Measurements from ENCODE around the gene DOCK1.
"Not testable (repeated sequence)": the region's sequence is repeated elsewhere in the genome, so short reads cannot be mapped to it uniquely, and the experiment has no call there.

Gene DOCK1

DNA sequence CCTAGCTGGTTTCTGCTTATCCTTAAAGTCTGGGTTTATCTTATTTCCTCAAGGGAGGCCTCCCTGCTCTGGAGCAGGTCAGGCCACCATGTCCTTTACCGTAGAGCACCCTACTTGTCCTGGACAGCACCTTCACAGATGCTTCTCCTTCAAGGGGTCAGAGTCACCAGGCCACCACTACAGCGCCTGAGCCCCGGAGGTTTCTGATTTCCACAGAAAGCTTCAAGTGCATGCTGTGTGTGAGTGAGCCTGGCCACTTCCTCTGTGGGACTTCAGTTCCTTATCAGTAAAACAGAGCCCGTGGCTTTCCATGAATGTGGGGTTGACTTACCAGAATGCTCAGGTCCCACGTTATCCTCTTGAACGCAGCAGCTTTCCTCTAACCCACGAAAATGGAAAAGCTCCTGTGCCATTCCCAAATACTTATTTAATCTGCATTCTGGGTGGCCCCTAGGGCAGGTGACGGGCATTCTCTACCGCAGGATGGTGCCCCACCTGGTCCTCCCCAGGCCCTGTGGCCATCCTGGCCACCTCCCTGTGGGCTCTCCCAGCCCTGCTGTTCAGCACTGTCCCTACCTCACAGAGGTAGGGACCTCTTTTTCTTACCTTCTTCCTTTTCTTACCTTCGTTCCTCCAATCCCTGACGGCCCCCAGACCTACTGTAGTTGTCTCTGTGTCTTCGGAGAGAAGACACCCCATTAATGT is 1.4 kb upstream of the DOCK1 start:
- DNase-seq, result no peak

DNA sequence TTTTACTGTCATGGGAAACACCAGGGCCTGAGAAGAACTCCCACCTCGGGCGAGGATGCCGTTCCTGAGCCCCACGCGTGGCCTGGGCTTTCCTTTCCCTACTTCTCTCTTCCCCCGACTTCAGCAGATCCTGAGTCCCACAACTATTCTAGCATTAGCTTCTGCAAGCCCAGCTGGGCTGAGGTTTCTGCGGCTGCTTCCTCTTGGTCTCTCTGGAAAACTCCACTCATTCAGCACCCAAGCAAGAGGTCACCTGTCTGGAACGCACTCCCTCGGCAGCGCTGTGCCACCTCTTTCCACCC is 761 bp upstream of the DOCK1 start:
- no peak for DNase-seq

DNA sequence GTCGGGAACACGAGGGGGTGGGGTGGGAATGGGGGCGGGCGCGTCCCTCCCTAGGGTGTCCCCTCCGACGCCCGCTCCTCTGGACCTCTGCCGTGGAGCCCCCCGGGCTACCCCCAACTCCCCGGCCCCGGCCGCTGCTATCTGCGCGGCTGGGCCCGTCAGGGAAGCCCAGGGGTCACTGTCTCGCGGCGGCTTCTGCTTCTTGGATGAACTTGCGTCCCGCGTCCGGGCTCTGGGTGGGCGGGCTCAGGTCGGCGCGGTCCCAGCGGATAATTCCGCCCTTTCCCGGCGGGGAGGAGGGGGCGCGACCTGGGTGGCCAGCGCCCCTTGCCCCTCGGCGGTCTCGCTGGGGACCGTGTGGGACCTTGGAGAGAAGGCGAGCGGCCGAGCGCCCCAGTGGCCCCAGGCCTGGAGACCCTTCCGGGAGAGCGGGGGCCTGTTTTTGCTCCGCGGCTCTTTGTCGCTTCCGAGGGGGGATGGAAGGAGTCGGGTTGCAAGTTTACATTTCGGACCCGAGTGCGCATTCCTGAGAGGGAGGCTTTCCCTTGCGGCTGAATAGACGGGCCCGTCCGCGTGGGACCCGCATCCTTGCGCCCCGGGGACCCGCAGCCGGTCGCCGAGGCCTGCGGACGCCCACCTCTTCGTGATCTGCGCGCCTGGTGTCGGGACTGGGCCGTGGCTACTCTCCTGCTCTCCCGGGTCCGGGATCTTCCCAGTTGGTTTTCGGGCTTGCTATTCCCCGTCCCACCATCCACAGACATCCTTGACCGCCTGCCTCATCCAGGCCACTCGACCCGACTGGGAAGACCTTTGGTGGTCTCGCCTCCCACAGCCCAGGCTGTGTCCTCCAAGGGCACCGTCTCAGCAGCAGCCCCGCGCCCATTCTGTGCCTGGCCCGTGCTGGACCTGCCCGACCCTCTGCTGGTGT is 812 bp downstream of the DOCK1 start:
- DNase-seq, result no peak

- no peak for DNase-seq
Measured at GRCh38 chr10:126906704-126907422, 1.6 kb downstream of the DOCK1 start.

- DNase-seq, result no peak
Measured at GRCh38 chr10:126907423-126907970, 2.3 kb downstream of the DOCK1 start.

DNA sequence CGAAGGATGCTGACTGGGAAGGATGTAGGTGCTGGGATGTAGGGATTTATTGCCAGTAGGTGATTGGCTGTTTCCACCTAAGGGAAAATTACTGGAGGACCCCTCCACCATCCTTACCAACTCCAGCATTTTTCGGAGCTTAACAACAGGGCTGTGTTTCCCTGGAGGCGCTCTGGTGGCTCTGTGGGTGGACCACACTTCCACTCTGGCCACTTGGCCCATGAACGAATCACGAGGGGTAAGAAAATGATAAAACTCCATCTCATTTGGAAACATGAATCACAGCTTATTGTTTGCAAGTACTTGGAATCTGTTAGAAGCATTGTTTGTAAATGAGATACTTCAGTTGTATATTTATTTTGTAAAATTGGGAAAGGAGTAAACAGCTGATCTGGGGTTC is 3.0 kb downstream of the DOCK1 start:
- no peak for DNase-seq

- DNase-seq, result no peak
Measured at GRCh38 chr10:126908729-126909128, 3.5 kb downstream of the DOCK1 start.

- no peak for DNase-seq
Measured at GRCh38 chr10:126909147-126909546, 3.9 kb downstream of the DOCK1 start.

- DNase-seq, result no peak
Measured at GRCh38 chr10:126910196-126910595, 5.0 kb downstream of the DOCK1 start.

- DNase-seq, result no peak
Measured at GRCh38 chr10:126910798-126911197, 5.6 kb downstream of the DOCK1 start.

DNA sequence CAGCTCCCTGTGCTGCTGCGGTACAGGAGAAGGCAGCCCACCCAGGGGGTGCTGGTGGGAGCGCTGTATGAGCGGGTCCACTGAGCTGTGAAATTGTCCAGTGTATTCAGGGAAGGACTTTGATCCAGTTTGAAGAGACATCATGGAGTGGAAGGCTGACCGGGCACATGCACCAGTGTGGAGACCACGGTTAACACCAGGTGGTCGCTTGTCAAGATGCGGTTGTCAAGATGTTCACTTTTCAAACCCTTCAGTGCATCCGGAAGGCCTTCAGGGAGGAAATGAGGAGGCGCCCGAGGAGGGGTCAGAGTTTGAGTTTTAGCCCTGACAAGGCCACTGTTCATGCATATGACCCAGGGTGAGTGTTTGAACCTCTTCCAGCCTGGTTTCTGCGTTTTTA is 6.1 kb downstream of the DOCK1 start:
- DNase-seq, result no peak

DNA sequence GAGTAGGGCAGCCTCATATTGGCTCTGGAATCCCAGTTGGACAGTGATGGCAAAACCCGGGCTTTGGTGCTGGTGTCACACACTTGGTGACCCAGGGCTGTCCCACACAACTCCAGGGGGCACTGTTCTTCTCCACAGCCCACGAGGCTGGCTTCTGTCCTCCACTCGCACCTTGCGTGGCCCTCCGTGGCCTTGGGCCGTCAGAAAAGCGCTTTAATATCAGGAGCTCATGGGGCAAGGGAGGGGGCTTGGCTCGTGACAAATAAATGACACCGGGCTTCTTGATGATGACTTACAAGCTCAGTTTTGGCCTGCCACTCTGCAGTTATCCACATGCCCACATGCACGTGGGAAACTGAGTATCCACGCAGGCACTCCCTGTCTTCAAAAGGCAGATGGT is 8.1 kb downstream of the DOCK1 start:
- DNase-seq, result no peak

DNA sequence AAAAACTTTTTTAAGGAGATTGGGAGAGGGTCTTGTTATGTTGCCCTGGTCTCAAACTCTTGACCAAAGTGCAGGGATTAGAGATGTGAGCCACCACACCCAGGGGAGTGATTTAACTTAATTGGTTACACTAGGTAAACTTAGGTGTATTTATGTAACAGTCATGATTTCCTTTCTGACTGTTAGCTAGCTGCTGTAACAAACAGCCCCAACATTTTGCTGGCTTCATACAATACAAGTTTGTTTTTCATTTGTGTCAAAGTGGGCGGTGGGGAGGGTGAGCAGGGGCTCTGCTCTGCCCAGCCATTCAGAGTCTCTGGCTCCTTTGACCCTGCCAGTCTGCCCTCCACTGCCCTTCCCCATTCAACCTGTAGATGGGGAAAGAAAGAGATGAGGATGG is 9.3 kb downstream of the DOCK1 start:
- DNase-seq, result no peak

DNA sequence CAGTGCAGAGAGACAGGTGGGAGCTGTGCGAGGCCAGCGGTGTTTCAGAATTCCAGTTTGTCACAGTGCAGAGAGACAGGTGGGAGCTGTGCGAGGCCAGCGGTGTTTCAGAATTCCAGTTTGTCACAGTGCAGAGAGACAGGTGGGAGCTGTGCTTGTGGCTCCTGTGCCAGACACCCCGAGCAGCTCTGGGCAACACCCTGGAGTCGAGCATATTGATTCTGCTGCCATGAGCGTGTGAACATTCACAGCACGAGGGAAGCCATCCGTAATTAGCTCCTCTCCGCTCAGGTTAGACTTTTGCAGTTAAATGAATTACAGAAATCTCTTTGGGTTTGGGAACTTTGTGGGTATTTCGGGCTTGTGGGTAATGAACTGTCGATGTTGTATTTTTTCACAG is 11.7 kb downstream of the DOCK1 start:
- DNase-seq, result not testable (repeated sequence)

GRCh38 chr10:126917375-126917774 is 12.1 kb downstream of the DOCK1 start:
- DNase-seq, result no peak

- DNase-seq, result no peak
Measured at GRCh38 chr10:126917975-126918908, 13.0 kb downstream of the DOCK1 start.

GRCh38 chr10:126919426-126919825 is 14.2 kb downstream of the DOCK1 start:
- DNase-seq, result no peak

DNA sequence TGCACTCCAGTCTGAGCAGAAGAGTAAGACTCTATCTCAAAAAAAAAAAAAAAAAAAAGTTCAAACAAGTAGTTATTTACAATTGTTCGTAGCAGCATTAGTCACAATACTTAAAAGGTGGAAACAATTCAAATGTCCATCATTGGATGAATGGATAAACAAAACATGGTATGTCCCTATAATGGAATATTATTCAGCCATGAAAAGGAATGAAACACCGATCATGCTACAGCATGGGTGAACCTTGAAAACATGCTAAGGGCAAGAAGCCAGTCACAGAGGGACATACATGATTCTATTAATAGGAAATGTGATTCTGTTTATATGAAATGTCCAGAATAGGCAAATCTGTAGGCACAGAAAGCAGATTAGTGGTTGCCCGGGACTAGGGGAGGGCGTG is 15.9 kb downstream of the DOCK1 start:
- no peak for DNase-seq

DNA sequence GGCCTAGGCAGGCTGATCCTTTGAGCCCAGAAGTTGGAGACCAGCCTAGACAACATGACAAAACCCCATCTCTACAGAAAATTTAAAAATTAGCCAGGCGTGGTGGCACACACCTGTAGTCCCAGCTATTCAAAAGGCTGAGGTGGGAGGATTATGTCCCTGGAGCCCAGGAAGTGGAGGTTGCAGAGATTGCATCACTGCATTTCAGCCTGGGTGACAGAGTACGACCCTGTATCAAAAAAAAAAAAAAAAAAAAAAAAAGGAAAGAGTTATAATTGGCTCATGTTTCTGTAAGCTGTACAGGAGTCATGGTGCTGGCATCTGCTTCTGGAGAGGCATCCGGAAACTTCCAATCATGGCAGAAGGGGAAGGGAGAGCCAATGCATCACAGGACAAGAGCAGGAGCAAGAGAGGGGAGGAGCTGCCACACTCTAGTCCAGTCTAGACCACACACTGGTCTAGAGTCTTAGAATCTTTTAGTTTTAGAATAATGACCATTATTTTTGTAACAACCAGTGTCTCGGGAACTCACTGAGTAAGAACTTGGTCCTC is 16.8 kb downstream of the DOCK1 start:
- DNase-seq, result no peak

DNA sequence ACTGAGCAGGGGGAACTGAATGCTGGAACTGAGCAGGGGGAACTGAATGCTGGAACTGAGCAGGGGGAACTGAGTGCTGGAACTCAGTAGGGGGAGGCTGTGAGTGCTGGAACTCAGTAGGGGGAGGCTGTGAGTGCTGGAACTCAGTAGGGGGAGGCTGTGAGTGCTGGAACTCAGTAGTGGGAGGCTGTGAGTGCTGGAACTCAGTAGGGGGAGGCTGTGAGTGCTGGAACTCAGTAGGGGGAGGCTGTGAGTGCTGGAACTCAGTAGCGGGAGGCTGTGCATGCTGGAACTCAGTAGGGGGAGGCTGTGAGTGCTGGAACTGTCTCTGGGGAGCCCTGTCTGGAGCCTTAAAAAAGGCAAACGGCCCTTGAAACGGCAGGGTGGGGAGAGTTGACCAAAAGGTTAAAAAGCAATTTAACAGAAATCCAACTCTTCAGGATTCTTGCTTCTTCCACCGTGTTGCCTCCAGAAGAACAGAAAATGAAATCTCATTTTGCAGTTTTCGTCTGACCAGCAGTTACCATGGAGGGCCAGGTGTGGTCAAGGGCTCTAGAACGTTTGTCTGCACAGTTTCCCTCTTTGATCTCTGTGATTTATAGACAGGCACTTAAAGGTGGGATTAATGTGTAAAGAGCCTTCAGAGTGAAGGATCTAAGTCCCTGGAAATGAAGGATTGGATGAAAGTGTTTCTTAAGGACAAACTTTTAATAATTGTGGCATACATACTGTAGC is 19.1 kb downstream of the DOCK1 start:
- no peak for DNase-seq

DNA sequence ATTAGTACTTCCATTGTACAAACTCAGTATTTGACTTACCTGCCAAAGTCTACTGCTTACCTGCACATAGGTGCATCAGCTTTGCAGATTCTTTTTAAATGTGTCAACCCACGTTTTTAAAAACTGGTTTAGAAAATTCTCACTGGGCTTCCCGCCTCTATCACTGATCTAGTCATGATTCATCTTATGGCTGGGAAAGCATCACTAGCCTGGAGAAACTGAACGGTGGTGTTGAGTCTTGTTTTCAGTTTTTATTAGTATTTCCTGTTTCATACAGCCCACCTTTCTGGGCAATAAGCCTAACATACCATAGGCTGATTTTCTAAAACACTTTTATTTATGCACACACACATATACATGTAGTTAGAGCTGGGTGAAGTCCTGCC is 19.7 kb downstream of the DOCK1 start:
- DNase-seq, result no peak
